ENCODE data around the gene AOX1.
"Not testable (repeated sequence)": the region's sequence is repeated elsewhere in the genome, so short reads cannot be mapped to it uniquely, and the experiment has no call there.

Gene AOX1

GRCh38 chr2:200603972-200604371 is 18.2 kb downstream of the AOX1 start:
- no peak for DNase-seq

- peak in 1 of 2 donors; percentile 12 for DNase-seq
These were observed 18.9 kb downstream of the AOX1 start for GRCh38 chr2:200604571-200605255.

- no peak for DNase-seq
These were observed 22.7 kb downstream of the AOX1 start for GRCh38 chr2:200608341-200609027.

GRCh38 chr2:200609028-200609614 is 23.3 kb downstream of the AOX1 start:
- DNase-seq = no peak

GRCh38 chr2:200610217-200610616 is 24.4 kb downstream of the AOX1 start:
- DNase-seq = not testable (repeated sequence)

GRCh38 chr2:200613692-200614091 is 27.9 kb downstream of the AOX1 start:
- DNase-seq = no peak

- DNase-seq = no peak
These were observed 28.4 kb downstream of the AOX1 start for GRCh38 chr2:200614249-200614648.

- DNase-seq = peak; percentile 65 to 73
These were observed 29.4 kb downstream of the AOX1 start for GRCh38 chr2:200615247-200615646.

- DNase-seq = peak; percentile 9 to 22
These were observed 30.4 kb downstream of the AOX1 start for GRCh38 chr2:200616193-200616592.

- peak; percentile 19 to 22 for DNase-seq
These were observed 30.8 kb downstream of the AOX1 start for GRCh38 chr2:200616656-200617055.

- no peak for DNase-seq
These were observed 31.6 kb downstream of the AOX1 start for GRCh38 chr2:200617156-200618053.

GRCh38 chr2:200618054-200618419 is 32.2 kb downstream of the AOX1 start:
- no peak for DNase-seq

- peak; percentile 28 to 40 for DNase-seq
These were observed 32.8 kb downstream of the AOX1 start for GRCh38 chr2:200618590-200619021.

GRCh38 chr2:200619279-200619678 is 33.5 kb downstream of the AOX1 start:
- DNase-seq = no peak

- peak; percentile 33 to 51 for DNase-seq
These were observed 35.0 kb downstream of the AOX1 start for GRCh38 chr2:200620606-200621390.

GRCh38 chr2:200622106-200622505 is 36.3 kb downstream of the AOX1 start:
- DNase-seq = no peak

- peak in 1 of 2 donors; percentile 9 for DNase-seq
These were observed 38.2 kb downstream of the AOX1 start for GRCh38 chr2:200624026-200624425.

GRCh38 chr2:200624658-200625057 is 38.8 kb downstream of the AOX1 start:
- DNase-seq = no peak

GRCh38 chr2:200625282-200625681 is 39.5 kb downstream of the AOX1 start:
- no peak for DNase-seq

GRCh38 chr2:200625958-200626363 is 40.1 kb downstream of the AOX1 start:
- DNase-seq = peak in 1 of 2 donors; percentile 57

GRCh38 chr2:200627110-200627770 is 41.4 kb downstream of the AOX1 start:
- no peak for DNase-seq

GRCh38 chr2:200628461-200628860 is 42.6 kb downstream of the AOX1 start:
- not testable (repeated sequence) for DNase-seq

Measured in inflammatory macrophage treated with lipopolysaccharide for 1 hour (primary cell).